GM19238 (cell line): ENCODE measurements around the gene CMPK2.
"Not testable (repeated sequence)": the region's sequence is repeated elsewhere in the genome, so short reads cannot be mapped to it uniquely, and the experiment has no call there.

Experiments
- DNase-seq: peaks from one replicate; pipeline ENCODE4 v3.0.0; 2011; ENCODE audit warnings: low spot score; ENCODE audit not compliant: insufficient read length

The CMPK2 gene

GRCh38 chr2:6880200-6880733 is 14.6 kb upstream of the CMPK2 start:
- DNase-seq: no peak

GRCh38 chr2:6879011-6879410 is 13.3 kb upstream of the CMPK2 start:
- no peak for DNase-seq

DNA sequence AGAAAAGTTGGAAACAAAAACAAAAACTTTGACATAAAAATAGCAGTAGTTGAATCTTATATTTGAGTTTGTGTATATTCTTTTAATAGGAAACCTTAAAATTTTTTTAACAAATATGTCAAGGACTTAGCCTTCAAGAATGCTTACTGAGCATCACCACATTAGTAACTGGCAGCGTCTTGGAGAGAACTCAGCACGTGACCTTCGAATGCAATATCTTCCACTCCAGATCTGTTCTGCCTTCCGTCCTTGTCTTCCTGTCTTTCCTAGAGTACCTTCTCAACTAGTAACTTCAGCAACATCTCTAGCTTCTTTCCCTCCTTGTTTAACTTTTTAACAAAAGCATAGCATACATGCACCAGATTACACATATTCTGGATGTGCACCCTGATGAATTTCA is 12.8 kb upstream of the CMPK2 start:
- DNase-seq: no peak

GRCh38 chr2:6877402-6878304 is 11.9 kb upstream of the CMPK2 start, which contains the start of gene RSAD2:
RSAD2 (plus strand) TSS chr2:6877777; CDS start chr2:6877801, 24 bp downstream.
- no peak for DNase-seq

- no peak for DNase-seq
Measured at GRCh38 chr2:6876309-6876708, 10.6 kb upstream of the CMPK2 start.

DNA sequence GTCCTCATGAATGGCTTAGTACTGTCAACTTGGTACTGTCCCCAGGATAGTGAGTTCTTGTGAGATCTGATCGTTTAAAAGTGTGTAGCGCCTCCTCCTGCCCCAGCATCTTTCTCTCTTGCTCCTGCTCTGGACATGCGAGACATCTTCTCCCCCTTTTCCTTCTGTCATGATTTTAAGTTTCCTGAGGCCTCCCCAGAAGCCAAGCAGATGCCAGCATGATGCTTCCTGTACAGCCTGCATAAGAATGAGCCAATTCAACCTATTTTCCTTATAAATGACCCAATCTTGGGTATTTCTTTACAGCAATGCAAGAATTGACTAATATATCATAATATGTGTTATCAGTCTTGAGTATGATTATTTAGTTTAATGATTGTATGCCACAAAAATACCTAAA is 8.3 kb upstream of the CMPK2 start:
- DNase-seq: no peak

DNA sequence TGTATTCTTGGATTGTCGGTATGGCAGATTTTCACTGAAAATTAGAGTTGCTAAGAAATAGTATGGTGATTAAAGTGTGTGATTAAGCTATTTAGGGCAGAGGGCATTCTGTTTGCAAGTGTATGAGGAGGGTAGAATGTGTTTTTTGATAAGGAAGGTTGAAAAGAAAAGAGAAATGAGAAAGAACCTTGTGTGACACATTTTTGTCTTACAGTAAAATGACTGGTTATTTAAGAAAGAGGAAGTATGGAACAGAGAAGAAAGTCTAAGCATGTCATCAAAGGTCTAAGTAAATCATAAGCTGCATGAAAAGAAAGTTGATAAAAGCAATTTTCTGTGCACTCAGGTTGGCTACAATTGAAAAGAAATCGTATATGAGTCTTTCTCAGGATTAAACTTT is 6.7 kb upstream of the CMPK2 start:
- no peak for DNase-seq

DNA sequence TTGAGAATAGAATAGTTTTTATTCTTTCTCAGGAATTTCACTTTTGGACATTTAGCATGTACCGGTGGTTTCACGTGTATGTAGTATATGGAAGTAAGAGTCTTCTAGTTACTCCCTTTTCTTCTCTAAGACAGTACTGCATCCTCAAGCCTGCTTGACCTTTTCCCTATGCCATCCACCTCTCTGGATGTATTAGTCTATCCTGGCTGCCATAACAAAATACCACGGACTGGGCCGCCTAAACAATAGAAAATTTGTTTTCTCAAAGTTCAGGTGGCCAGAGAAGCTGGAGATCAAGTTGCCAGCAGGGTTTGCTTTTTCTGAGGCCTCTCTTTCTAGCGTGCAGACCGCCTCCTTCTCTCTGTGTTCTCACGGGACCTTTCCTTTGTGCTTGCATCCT is 1.3 kb upstream of the CMPK2 start:
- DNase-seq: no peak

- peak; percentile 25 for DNase-seq
Measured at GRCh38 chr2:6866275-6866671, 566 bp upstream of the CMPK2 start.

GRCh38 chr2:6864923-6865345 is 773 bp downstream of the CMPK2 start:
- DNase-seq: no peak

GRCh38 chr2:6864231-6864754 is 1.4 kb downstream of the CMPK2 start:
- DNase-seq: no peak

GRCh38 chr2:6863792-6864191 is 1.9 kb downstream of the CMPK2 start:
- DNase-seq: no peak

DNA sequence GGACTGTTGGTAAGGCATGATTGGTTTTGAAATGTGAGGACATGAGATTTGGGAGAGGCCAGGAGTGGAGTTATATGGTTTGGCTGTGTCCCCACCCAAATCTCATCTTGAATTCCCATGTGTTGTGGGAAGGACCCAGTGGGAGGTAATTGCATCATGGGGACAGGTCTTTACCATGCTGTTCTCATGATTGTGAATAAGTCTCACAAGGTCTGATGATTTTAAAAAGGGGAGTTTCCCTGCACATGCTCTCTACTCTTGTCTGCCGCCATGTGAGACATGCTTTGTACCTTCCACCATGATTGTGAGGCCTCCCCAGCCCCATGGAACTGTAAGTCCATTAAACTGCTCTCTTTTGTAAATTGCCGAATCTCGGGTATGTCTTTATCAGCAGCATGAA is 5.4 kb downstream of the CMPK2 start:
- DNase-seq: no peak

DNA sequence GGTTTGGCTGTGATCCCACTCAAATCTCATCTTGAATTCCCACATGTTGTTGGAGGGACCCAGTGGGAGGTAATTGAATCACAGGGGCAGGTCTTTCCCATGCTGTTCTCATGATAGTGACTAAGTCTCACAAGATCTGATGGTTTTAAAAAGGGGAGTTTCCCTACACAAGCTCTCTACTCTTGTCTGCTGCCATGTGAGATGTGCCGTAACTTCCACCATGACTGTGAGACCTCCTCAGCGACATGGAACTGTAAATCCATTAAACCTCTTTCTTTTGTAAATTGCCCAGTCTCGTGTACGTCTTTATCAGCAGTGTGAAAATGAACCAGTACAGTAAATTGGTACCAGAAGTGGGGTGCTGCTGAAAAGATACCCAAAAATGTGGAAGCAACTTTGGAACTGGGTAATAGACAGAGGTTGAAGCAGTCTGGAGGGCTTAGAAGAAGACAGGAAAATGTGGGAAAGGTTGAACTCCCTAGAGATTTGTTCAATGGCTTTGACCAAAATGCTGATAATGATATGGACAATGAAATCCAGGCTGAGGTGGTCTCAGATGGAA is 7.2 kb downstream of the CMPK2 start:
- DNase-seq: not testable (repeated sequence)

DNA sequence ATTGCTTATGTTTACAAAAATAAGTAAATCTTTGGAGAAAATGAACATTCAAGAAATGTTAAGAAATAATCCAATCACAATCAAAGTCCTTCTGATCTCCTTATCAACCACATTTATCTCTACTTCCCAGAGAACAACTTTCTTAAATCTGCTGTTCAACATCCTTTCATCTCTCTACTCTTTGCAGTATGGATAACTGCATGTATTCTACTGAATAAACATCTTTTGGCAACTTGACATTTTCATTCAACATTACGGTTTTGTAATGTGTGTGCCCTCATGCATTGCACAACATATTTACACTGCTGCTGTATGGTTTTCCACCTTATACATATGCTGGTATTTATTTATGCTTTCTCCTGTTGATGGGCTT is 9.2 kb downstream of the CMPK2 start:
- DNase-seq: no peak

- no peak for DNase-seq
Measured at GRCh38 chr2:6855860-6856547, 9.7 kb downstream of the CMPK2 start.

DNA sequence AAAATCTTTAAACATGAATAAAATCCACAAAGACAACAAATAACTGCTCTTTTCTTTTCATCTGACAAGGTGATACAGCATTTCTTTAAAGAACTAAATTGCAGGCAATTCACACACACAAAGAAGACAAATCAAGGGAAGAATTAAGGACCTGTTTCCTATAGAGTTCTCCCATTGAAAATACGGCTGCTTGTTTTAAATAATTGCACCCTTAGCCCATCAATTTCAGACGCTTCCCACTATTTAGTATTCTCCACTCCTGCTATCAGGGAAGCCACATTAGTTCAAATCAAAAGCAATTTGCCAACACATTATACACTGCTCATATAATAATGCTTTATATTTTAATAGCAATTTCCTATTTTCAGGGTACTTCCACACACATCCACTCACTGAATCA is 11.3 kb downstream of the CMPK2 start:
- no peak for DNase-seq

DNA sequence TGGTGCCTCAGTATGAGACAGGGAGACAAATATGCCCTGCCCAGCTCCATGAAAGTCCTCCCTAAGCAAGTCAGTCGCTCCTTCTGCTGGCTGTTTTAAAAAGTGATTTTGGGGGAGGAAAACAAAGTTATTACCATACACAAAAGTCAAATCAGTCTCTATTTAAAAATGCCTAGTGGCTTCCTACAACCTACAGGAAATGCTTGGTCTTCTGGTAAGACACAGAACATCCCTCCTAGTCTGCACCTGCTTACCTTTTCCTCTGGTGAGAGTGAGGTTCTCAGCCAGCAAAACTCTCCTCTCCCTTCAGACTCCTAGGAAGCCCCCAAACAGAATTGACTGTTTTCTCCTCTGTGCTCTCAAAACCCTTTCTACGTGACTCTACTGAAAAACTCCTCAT is 13.5 kb downstream of the CMPK2 start:
- DNase-seq: no peak

- DNase-seq: no peak
Measured at GRCh38 chr2:6846967-6847681, 18.6 kb downstream of the CMPK2 start.

- no peak for DNase-seq
Measured at GRCh38 chr2:6846540-6846939, 19.2 kb downstream of the CMPK2 start.

- DNase-seq: no peak
Measured at GRCh38 chr2:6845903-6846302, 19.8 kb downstream of the CMPK2 start.
